T-cell (primary cell): ENCODE results near the gene IL20RA. TPM values are rescaled to one million over a fixed set of nuclear protein-coding genes. Genes with fewer than 3 reads are reported as not detected.

Experiments used
- ATAC-seq, 4 experiments: fragments of 200-7000 bp in 3 of 4; fragments of 150-1000 bp in 1 of 4; cut with Tn5 transposase; replicated peaks in 1 of 4; 1 replicate in 3 of 4; 2 replicates in 1 of 4; pipeline ENCODE4 v1.10.0; 2021; ENCODE audit warnings: moderate library complexity in 3 of 4, mild to moderate bottlenecking in 2 of 4, moderate number of reproducible peaks in 1 of 4
- CTCF ChIA-PET, 2 donors: fragments of 300-600 bp; sonication (Branson Sonifier 250); formaldehyde crosslinking; loops; one replicate each; lab custom pipeline; 2022; ENCODE audit warnings: antibody characterized with exemption in 2 of 2; lab: Charles Lee
- POLR2A ChIA-PET, 2 donors: fragments of 300-600 bp; sonication (Branson Sonifier 250); formaldehyde crosslinking; loops; one replicate each; lab custom pipeline; 2022; ENCODE audit warnings: antibody characterized with exemption in 2 of 2; lab: Charles Lee
- DNase-seq, 35 experiments: peaks; one replicate each; pipeline versions ENCODE4 v3.0.0 to v3.0.0-alpha.2; 2013 to 2023
- H3K27ac ChIP-seq: one replicate; pipeline ENCODE4 v1.5.1; 2013; ENCODE audit warnings: low read length
- H3K27me3 ChIP-seq, 2 experiments: replicated peaks in 1 of 2; 1 replicate in 1 of 2; 2 replicates in 1 of 2; pipeline versions ENCODE4 v1.6.1 to v1.7.0; 2013; ENCODE audit warnings: low read length in 1 of 2, mixed read lengths in 1 of 2; ENCODE audit not compliant: control insufficient read depth in 2 of 2, insufficient read depth in 2 of 2; ENCODE audit errors: extremely low read depth in 1 of 2
- H3K36me3 ChIP-seq, 2 donors: 1 replicate in 1 of 2; 2 replicates in 1 of 2; pipeline versions ENCODE4 v1.6.1 to v1.7.0; 2013; ENCODE audit warnings: low read length in 1 of 2; ENCODE audit not compliant: control insufficient read depth in 2 of 2, insufficient read depth in 1 of 2; ENCODE audit errors: extremely low read depth in 1 of 2
- H3K4me1 ChIP-seq, 2 experiments: 1 replicate in 1 of 2; 2 replicates in 1 of 2; pipeline versions ENCODE4 v1.6.1 to v1.7.0; 2013; ENCODE audit warnings: low read length in 2 of 2, mixed read lengths in 1 of 2; ENCODE audit not compliant: insufficient read depth in 2 of 2, control insufficient read depth in 1 of 2; ENCODE audit errors: extremely low read depth in 1 of 2
- H3K4me3 ChIP-seq, 2 donors: 1 replicate in 1 of 2; 2 replicates in 1 of 2; pipeline versions ENCODE4 v1.5.1 to v1.7.0; 2013; ENCODE audit warnings: mild to moderate bottlenecking in 2 of 2, low read length in 1 of 2, moderate library complexity in 1 of 2; ENCODE audit not compliant: control insufficient read depth in 1 of 2; ENCODE audit errors: extremely low read depth in 1 of 2
- H3K9me3 ChIP-seq: 2 replicates; pipeline ENCODE4 v1.7.0; 2013
- H3K27ac Mint-ChIP-seq, 2 donors: one replicate each; pipeline ENCODE4 v1.8.0; 2020 to 2021; ENCODE audit warnings: mild to moderate bottlenecking in 2 of 2, mixed read lengths in 2 of 2
- H3K27me3 Mint-ChIP-seq, 2 donors: one replicate each; pipeline ENCODE4 v1.8.0; 2021 to 2022; ENCODE audit warnings: mixed read lengths in 2 of 2
- H3K36me3 Mint-ChIP-seq: one replicate; pipeline ENCODE4 v1.8.0; 2021; ENCODE audit warnings: mixed read lengths
- H3K4me1 Mint-ChIP-seq, 3 donors: one replicate each; pipeline ENCODE4 v1.8.0; 2020 to 2022; ENCODE audit warnings: mixed read lengths in 3 of 3, mild to moderate bottlenecking in 1 of 3
- H3K4me3 Mint-ChIP-seq, 3 donors: one replicate each; pipeline ENCODE4 v1.8.0; 2020 to 2022; ENCODE audit warnings: mild to moderate bottlenecking in 3 of 3, mixed read lengths in 3 of 3, moderate library complexity in 3 of 3
- H3K9me3 Mint-ChIP-seq, 3 donors: one replicate each; pipeline ENCODE4 v1.8.0; 2020 to 2022; ENCODE audit warnings: mixed read lengths in 3 of 3
- WGBS: methylation state at CpG from one replicate; pipeline ENCODE4 v1.1.5; 2013; ENCODE audit warnings: missing lambda C conversion rate; ENCODE audit not compliant: insufficient coverage; 5-methylcytosine and 5-hydroxymethylcytosine counted together
- total RNA-seq, 35 experiments: library from RNA in 6 of 35; stranded (reverse) in 6 of 35; fragments of 120-200 nt in 1 of 35; gene quantifications; one replicate each; pipeline versions ENCODE4 v1.2.1 to v1.2.4 and lab custom pipeline; 2013 to 2026

IL20RA gene
- total RNA-seq, 5 donors from 2014 or later (not counting 1 experiment from before 2014, with no cell fraction given) = 0.07 TPM; not detected in 4

- no peak for DNase-seq
- Mint-ChIP-seq H3K4me3 (no peak overlapping the region), H3K9me3 (no peaks in the 10 kb centered on the region), H3K4me1 (peaks cover 0 to 7% (median 2%) of the 10 kb centered on the region in 3 donors), H3K36me3 (no peaks in the 10 kb centered on the region), H3K27me3 (peaks cover 40 to 61% of the 10 kb centered on the region in 2 donors), H3K27ac (no peak overlapping the region)
- ChIA-PET CTCF (interaction anchor here in 1 of 2 donors (1.1 kb wide), 1 partner anchor 9 kb away, joined by 5 read pairs; no protein-coding TSS in a partner anchor), POLR2A (interaction anchor here in 1 of 2 donors (0.6 kb wide), 1 partner anchor 1327 kb away, joined by 3 read pairs; no protein-coding TSS in a partner anchor)
- Histone ChIP-seq H3K27me3 (peaks cover 6 to 22% of the 10 kb centered on the region in 2 experiments), H3K4me3 (no peak overlapping the region), H3K9me3 (no peaks in the 10 kb centered on the region), H3K36me3 (no peaks in the 10 kb centered on the region), H3K27ac (no peak overlapping the region), H3K4me1 (peaks cover 0 to 4% of the 10 kb centered on the region in 2 experiments)
- ATAC-seq = no peak
- WGBS = no CpG with 5 or more reads among the region's 5 CpGs
Observed at GRCh38 chr6:136994782-136995181, 50.0 kb downstream of the IL20RA start.

GRCh38 chr6:136992113-136992512, 52.7 kb downstream of the IL20RA start:
- no peaks in the 10 kb centered on the region for H3K36me3 ChIP-seq
- no CpG with 5 or more reads among the region's 3 CpGs for WGBS
- Mint-ChIP-seq H3K36me3 (no peaks in the 10 kb centered on the region), H3K9me3 (no peaks in the 10 kb centered on the region), H3K27me3 (peaks cover 58 to 72% of the 10 kb centered on the region in 2 donors), H3K4me3 (no peak overlapping the region), H3K4me1 (peaks cover 0 to 13% (median 9%) of the 10 kb centered on the region in 3 donors), H3K27ac (no peak overlapping the region)
- H3K27ac ChIP-seq = no peak overlapping the region
- no peak overlapping the region for H3K4me3 ChIP-seq
- peaks cover 0 to 7% of the 10 kb centered on the region in 2 experiments for H3K4me1 ChIP-seq
- DNase-seq = no peak
- no peaks in the 10 kb centered on the region for H3K9me3 ChIP-seq
- no peak for ATAC-seq
- ChIA-PET POLR2A (no interaction called here), CTCF (no interaction called here)
- H3K27me3 ChIP-seq = peaks cover 14 to 25% of the 10 kb centered on the region in 2 experiments

GRCh38 chr6:136991646-136992045, 53.1 kb downstream of the IL20RA start:
- H3K27me3 Mint-ChIP-seq = peaks cover 53 to 69% of the 10 kb centered on the region in 2 donors
- ATAC-seq (no peak), DNase-seq (no peak)
- no peaks in the 10 kb centered on the region for H3K9me3 Mint-ChIP-seq
- Histone ChIP-seq H3K27me3 (peaks cover 12 to 21% of the 10 kb centered on the region in 2 experiments), H3K9me3 (no peaks in the 10 kb centered on the region), H3K4me1 (peaks cover 0 to 7% of the 10 kb centered on the region in 2 experiments), H3K27ac (no peak overlapping the region), H3K4me3 (no peak overlapping the region), H3K36me3 (no peaks in the 10 kb centered on the region)
- POLR2A ChIA-PET = no interaction called here
- peaks cover 0 to 13% (median 9%) of the 10 kb centered on the region in 3 donors for H3K4me1 Mint-ChIP-seq
- H3K27ac Mint-ChIP-seq = no peak overlapping the region
- H3K4me3 Mint-ChIP-seq = no peak overlapping the region
- no peaks in the 10 kb centered on the region for H3K36me3 Mint-ChIP-seq
- CTCF ChIA-PET = no interaction called here

GRCh38 chr6:136990754-136991153, 54.0 kb downstream of the IL20RA start:
- Mint-ChIP-seq H3K4me1 (peaks cover 0 to 13% (median 9%) of the 10 kb centered on the region in 3 donors), H3K27ac (no peak overlapping the region), H3K27me3 (peaks cover 50 to 69% of the 10 kb centered on the region in 2 donors), H3K36me3 (no peaks in the 10 kb centered on the region), H3K9me3 (no peaks in the 10 kb centered on the region), H3K4me3 (no peak overlapping the region)
- H3K4me3 ChIP-seq = no peak overlapping the region
- no peak for ATAC-seq
- peaks cover 12 to 21% of the 10 kb centered on the region in 2 experiments for H3K27me3 ChIP-seq
- no peaks in the 10 kb centered on the region for H3K9me3 ChIP-seq
- peaks cover 0 to 7% of the 10 kb centered on the region in 2 experiments for H3K4me1 ChIP-seq
- CTCF ChIA-PET = no interaction called here
- WGBS = no CpG with 5 or more reads among the region's 3 CpGs
- H3K36me3 ChIP-seq = no peaks in the 10 kb centered on the region
- POLR2A ChIA-PET = no interaction called here
- H3K27ac ChIP-seq = no peak overlapping the region
- no peak for DNase-seq

- Histone ChIP-seq H3K27ac (no peak overlapping the region), H3K27me3 (peaks cover 12 to 21% of the 10 kb centered on the region in 2 experiments), H3K4me3 (no peak overlapping the region), H3K4me1 (peaks cover 0 to 7% of the 10 kb centered on the region in 2 experiments), H3K36me3 (no peaks in the 10 kb centered on the region), H3K9me3 (no peaks in the 10 kb centered on the region)
- H3K27ac Mint-ChIP-seq = no peak overlapping the region
- H3K27me3 Mint-ChIP-seq = peaks cover 50 to 69% of the 10 kb centered on the region in 2 donors
- ChIA-PET POLR2A (no interaction called here), CTCF (no interaction called here)
- no peak for DNase-seq
- peak overlapping the region in 1 of 3 donors; percentile 10 for H3K4me3 Mint-ChIP-seq
- no peak for ATAC-seq
- WGBS = 83% methylated on average over 2 of the region's 4 CpGs
- peaks cover 0 to 13% (median 9%) of the 10 kb centered on the region in 3 donors for H3K4me1 Mint-ChIP-seq
- H3K36me3 Mint-ChIP-seq = no peaks in the 10 kb centered on the region
- no peaks in the 10 kb centered on the region for H3K9me3 Mint-ChIP-seq
Observed at GRCh38 chr6:136990242-136990578, 54.6 kb downstream of the IL20RA start.

GRCh38 chr6:136989571-136990241, 55.1 kb downstream of the IL20RA start:
- ChIA-PET POLR2A (interaction anchor here in 1 of 2 donors (0.6 kb wide), 1 partner anchor 126 kb away, joined by 3 read pairs; no protein-coding TSS in a partner anchor), CTCF (no interaction called here)
- no peak overlapping the region for H3K27ac Mint-ChIP-seq
- Histone ChIP-seq H3K4me1 (peaks cover 0 to 7% of the 10 kb centered on the region in 2 experiments), H3K4me3 (no peak overlapping the region), H3K9me3 (no peaks in the 10 kb centered on the region), H3K27me3 (peaks cover 12 to 21% of the 10 kb centered on the region in 2 experiments), H3K36me3 (no peaks in the 10 kb centered on the region), H3K27ac (no peak overlapping the region)
- ATAC-seq = peak in 3 of 4 experiments; percentile 6 to 28 (median 20)
- 7% methylated on average over 40 of the region's 40 CpGs for WGBS
- H3K4me1 Mint-ChIP-seq = peaks cover 0 to 13% (median 9%) of the 10 kb centered on the region in 3 donors
- H3K4me3 Mint-ChIP-seq = peak overlapping the region in 1 of 3 donors; percentile 10
- DNase-seq = peak in 1 of 35 experiments; percentile 1
- no peaks in the 10 kb centered on the region for H3K9me3 Mint-ChIP-seq
- no peaks in the 10 kb centered on the region for H3K36me3 Mint-ChIP-seq
- peaks cover 49 to 67% of the 10 kb centered on the region in 2 donors for H3K27me3 Mint-ChIP-seq
